NCI-H748 (cell line): Measurements from ENCODE around the gene DBN1.

Experiments
- DNase-seq: peaks from one replicate; lab custom pipeline; 2025; ENCODE audit not compliant: unreplicated experiment; lab: John Stamatoyannopoulos, UW

DBN1 gene

DNA sequence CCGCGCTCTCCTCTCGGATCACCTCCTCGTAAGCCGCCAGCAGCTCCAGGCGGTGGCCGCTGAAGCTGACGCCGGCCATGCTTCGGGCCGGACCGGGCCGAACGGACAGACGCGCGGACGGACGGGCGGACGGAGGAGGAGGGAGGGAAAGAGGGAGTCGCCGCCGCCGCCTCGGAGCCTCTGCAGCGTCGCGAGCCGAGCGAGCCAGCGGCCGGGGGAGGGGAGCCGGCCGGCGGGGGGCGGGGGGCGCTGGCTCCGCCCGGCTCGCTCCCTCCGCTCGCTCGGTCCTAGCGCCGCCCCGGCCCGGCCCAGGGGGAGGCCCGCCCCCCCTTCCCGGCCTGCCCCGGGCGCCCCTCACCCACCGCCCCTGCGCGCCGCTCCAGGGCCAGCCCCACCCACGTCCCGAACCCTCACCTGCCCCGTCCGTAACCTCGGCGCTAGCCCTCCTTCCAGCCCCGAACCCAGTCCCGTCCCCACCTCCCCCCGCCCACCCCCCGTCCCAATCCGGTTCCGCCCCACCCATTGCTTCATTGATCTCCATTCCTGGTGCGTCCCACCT, at the start of gene DBN1:
Gene DBN1 (minus strand): TSS at position 192 of the 559 bp plus-strand sequence. CDS start 113 bp downstream, at position 79.
- peak; percentile 70 for DNase-seq

DNA sequence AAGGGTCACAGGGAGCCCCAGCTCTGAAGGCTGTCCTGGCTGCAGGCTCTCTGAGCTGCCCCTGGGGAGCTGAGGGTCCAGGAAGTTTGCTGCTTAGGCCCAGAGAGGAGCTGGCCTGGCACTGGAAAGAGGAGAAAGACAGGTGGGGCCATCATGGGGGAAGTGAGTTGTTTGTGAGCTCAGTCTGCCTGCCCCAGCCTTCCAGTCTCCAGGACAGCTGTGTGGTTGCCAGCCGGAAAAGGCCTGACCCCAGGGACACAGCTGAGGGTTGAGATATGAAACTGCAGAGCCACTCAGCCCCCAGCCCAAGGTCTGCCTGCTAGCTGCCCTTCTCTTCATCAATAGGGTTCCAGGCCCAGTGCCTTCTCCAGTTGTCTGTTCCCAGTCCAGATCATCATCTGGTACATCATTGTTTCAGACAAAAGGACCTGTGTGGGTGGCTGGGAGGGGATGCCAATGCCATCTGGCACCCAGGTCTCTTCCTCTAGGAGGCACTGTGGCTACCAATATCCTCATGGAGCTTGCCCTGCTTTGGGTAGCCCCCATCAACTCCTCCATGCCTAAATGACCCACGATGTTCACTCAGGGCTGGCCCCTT, 47.6 kb upstream of the DBN1 start:
- DNase-seq, result no peak

DNA sequence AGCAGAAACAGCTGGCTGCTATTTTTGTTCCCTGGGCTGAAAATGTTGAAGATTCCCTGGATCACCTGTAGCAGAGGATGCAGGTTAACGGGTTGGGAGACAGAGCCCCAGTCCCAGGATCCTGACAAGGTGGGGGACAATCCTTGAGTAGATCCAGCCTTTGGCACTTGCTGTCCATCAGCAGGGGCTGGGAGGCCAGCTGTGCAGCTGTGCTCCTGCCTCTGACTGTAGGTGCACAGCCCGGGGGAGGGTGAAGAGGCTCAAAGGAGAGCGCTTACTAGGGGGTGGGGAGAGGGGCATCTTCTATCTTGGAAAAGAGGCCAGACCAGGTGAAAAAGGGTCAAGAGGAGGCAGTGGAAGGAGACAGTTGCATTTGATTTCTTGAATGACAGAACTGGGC, 46.8 kb upstream of the DBN1 start:
- no peak for DNase-seq

DNA sequence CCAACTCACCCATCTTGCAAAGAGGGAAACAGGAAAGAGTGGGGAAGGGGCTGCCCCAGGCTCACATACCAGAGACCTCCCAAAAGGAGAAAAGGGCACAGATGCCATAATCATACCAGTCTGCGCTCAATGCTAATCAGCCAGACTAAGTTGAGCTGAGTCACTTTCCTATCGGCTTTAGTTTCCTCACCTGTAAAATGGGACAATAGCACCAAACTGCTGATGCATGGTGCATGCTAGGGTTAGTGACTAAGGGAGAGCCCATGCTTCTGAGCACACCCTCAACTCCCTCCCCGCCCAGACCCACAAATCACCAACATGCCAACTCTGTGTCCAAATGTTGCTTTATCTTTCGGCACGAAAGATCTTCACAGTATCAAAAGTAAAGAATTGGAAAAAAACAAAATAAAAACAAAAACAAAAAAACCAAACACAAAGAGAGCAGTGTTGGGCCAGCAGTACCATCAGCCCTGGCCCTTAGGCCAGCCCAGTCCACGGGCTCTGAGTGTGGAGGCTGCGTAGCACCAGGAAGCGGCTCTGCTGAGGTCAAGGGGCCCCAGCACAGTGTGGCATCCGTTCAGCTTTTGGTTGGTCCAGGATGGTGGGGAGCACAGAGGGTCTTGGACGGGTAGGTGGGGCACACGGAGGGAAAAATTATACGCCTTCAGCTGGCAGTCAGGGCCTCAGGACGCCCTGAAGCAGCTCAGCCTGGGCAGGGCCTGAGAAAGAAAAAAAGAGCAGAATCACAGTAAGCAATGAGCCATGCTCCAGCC, 46.2 kb upstream of the DBN1 start:
- DNase-seq, result no peak

DNA sequence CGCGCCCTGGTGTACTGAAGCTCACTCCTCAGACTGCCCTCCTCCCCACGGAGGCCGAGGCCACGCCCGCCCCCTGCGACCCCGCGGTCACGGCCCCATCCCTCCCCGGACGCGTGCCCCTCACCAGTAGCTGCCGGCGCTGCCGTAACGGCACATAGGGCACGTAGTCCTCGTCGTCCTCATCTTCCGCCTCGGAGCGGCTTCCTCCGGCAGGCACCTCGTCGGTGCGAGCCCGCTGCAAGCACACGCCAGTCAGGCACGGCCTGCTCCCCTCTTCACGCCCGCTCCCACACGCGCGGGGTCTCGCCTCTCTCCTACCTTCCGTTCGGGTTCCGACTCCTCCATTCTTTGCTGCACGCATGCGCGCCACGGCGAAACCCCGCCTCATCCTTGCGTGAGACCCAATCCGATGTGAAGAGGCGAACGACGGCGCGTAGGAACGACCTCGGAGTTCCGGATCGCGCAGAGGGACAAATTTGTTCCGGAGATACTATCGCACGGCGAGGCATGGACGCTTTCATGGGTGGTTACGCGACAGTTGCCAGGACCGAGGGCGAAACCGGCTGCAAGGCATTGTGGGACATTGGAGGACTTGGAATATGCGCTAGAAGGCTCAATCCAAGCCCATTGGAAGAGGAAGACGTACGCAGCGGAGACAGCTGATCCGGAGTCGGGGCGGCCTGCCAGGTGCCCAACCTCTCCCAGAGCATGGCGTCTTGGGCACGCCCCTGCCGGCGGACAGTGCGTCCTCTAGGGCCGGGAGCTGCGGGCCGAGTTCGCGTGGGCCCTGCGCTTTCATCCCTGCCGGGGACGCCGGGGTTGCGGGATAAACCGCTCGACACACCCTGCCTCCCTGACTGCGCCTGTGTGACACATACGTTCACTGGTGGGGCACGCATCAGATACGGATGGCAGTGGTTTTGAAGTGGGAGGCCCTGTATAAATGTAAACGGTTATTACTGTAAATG, 43.5 kb upstream of the DBN1 start, which contains the start of gene DDX41:
Gene DDX41 (minus strand): TSS at position 361 of the 968 bp plus-strand sequence. CDS start 16 bp downstream, at position 345.
- DNase-seq, result peak; percentile 99

DNA sequence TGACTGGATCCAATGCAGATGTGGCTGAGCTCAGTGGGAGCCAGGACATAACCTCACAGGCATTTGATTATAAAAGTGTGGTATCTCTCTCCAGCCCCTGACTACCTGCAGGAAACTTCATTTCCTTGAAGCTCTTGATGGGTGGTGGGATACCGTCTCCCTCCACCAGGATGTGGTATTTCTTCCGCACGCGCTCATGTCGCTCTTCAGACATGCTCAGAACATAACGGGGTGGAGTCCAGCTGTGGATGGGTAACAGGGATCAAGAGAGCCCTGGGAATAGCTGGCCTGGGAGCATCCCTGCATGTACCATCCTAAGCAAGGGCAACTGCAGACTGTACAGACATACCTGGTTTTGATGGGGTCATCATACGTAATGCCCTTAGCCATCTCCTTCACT, 42.1 kb upstream of the DBN1 start:
- no peak for DNase-seq

DNA sequence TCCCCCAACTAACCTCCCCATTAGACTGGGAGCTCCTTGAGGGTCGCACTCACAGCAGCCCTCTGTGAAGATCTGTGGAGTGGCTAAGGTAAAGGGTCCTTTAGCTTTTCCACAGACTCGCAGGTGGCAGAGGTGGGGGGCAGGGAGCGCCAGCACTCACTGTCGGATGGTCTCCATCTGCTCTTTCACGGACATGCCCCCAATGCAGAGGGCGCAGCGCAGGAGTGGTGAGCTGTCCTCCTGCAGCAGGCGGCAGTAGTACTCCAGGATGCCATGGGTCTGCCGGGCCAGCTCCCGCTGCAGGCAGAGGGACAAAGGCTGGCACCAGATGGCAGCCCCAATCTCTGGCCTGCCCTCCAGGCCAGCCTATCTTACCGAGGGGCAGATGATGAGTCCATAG, 41.1 kb upstream of the DBN1 start:
- no peak for DNase-seq

DNA sequence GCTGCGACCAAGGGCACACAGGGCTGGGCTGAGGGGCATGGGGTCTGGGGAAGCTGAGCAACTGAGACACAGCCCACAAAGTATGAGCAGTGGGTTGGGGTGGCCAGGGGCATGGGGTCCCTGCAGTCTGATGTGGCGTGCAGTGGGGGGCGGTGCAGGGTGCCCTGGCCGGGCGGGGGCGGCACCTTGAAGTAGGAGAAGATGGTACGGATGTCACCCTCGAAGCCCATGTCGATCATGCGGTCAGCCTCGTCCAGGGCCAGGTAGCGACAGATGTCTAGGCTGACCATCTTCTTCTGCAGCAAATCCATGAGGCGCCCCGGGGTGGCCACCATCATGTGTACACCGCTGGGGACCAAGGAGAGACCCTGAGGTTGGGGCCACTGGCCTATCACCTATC, 40.1 kb upstream of the DBN1 start:
- DNase-seq, result no peak

DNA sequence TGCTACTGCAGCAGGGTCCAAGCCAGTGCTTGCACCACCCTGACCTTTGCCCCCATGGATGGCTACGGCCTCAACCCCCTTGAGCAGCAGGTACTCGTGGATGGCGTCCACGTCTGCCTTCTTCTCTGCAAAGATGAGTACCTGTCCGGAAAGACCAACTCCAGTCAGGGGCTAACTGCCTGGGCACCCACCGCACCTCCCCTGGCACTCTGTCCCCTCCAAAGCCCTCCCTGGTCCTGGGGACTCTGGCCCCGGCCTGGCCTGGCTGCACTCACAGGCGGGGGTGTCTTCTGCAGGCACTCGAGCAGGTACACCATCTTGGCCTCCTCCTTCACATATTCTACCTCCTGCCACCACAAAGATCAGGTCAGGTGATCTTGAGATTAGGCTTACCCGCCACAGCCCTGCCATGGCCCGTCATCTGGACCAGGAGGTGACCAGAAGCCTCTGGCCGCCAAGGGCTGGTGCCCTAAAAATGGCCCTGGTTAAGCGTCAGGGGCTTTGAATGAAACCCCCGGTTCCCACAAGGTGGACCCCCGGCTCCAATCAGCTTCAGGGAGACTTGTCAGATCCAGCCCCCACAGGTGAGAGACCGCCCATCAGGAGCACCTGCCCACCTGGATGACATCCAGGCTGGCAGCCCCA, 39.4 kb upstream of the DBN1 start:
- no peak for DNase-seq

DNA sequence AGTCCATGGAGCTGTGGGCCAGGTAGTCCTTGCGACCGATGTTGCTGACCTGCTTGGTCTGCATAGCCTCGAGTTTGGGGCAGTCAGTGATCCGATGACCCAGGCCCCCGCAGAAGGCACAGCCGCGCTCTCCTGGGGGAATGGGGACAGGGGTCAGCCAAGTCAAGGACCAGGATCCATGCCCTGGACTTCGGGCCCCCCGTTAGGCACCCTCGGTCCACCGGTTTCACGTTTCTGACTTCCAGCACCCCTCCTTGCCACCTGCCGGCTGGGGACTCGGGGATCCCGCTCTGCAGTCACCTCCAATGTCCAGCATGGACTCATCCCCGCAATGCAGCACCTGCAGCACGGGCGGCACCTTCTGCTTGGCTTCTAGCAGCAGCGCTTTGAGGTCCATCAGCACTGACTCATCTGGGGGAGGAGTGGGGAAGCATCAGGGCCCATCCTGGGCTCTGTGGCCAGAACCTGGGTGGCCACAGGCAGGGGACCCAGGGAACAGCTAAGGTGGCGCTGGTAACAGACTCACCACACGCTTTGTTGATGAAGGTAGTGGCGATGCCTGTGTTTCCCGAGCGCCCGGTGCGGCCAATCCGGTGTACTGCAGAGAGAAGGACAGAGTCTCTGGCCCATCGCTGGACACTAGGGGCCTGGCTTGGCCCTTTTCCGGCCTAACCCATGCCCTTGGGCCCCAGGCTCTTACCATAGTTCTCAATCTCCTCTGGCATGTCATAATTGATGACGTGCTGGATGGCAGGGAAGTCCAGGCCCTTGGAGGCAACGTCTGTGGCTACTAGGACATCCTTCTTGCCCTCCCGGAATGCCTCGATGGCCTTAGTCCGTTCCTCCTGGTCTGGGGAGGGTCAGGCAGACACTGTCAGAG, 38.6 kb upstream of the DBN1 start:
- no peak for DNase-seq

DNA sequence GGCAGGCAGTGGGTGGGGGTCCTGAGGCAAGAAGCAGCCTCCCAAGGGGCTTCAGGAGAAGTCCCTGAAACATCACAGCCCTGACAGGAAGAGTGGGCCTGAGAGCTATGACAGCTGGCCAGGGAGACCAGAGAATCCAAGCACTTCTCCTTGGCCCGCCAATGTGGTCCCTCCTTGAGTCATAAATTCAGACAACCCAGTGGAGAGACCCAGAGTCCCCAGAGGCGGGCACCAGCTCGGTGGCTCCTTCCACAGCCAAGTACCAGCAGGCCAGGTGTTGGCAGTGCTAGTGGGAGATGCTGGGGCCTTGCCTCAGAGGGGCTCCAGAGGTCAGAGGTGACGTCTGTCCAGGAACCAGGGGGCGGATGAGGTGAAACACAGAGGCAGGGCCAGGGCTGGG, 37.7 kb upstream of the DBN1 start:
- no peak for DNase-seq

DNA sequence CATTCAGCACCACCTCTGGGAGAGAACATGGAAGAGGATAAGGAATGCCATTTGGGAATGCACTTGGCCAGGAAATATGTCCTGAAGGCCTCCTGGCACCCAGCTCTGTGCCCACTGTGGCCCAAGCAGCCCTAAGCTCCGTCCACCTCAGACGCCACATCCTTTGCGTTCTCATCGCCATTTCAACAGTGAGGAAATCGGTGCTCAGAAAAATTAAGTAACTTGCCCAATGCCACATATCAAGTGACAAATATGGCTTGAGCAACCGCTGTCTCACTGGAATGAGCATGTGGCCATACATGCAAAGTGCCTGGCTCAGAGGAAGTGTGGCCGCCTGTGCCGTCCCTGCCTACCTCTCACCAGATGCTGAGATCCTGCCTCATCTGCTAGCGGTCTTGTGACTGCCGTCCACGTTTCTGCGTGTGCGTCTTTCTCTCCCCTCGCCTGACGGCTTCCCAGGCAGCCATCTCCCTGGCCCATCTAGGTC, 37.2 kb upstream of the DBN1 start:
- no peak for DNase-seq

DNA sequence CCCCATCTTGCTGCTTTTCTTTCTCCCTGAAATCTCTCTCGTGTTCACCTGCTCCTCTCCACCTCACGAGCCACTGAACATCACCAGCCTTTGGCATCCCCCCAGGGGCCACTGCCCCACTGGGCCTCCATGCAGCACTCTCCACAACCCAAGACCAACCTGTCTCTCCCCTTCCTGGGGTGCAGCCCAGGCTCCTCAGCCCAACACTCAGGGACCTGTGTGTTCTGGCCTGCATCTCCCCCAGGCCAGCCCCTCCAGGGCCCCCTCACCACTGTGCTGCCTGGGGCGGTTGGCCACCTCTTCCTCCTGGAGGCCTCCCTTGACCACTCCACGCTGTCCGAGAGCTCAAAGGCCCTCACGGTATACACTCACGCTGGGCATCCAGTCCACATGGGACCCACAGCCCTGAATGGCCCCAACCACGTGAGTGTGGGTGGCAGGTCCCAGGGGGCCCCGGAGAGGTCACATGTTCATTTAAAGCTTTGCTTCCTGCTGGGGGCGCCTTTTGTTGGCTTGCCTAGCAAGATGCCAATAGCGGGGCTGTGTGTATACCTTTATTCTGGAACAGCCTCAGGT, 36.6 kb upstream of the DBN1 start:
- DNase-seq, result no peak

DNA sequence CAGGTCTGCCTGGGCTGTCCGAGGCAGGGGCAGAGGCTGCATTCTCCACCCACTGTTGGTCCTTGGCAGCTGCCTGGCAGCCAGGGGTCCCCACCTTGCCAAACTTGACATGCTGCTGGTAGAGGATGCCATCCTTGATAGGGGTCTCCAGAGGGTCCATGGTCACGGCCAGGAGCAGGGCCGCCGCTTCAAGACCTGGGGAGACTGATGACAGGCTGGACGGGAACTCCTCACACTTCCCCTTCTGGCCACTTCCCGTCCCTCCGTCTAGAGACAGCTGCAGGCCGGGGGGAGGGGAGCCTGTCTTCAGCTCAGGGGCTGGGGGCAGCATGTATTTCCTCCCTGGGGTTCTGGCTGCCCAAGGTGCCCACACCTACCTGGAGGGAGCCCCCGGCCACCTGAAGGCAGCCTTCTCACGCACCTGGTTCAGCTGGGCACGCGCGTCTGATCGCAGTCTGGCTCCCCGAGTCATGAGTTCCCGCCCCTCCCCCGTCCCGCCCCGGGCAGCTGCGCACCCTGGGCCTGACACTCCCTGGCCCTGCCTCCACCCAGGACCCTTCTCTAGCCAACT, 36.0 kb upstream of the DBN1 start, which contains the start of gene DOK3:
Gene DOK3 (minus strand): TSS at position 446 of the 571 bp plus-strand sequence. CDS start 286 bp downstream, at position 160.
- DNase-seq, result no peak

DNA sequence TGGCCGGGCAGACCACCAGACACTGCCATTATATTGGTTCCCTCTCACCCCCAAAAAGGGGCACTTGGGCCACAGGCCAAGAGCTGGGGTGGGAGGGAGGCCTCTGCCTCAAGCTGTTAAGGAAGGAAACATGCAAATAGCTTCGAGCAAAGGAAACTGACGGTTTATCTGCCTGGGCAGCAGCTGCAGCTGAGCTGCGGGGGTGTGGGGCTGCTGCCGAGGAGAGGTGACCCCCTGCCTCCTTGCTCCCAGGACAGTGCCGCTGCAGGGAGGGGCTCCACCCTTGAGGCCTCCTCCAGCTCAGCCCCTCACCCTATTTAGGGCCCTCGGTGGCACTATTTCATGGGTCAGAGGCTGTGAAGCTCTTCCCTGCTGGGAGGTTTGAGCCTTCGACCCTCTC, 35.4 kb upstream of the DBN1 start:
- DNase-seq, result no peak

DNA sequence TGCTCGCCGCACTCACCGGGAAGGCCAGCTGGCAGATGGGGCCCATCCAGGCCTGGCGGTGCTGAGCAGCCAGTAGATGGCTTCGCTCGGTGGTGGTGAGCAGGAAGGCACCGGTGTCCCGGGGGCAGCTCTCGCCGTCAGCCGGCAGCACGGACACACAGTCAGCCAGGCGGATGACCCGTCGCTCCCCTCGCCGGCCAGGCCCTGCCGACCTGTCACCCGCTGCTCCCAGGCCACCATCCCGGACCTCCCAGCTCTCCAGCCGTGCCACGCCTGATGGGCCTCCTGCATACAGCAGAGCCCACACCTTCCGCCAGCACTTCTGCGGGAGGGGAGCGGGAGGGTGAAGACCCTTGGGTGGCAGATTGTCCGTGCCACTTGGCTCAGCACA, 34.8 kb upstream of the DBN1 start:
- no peak for DNase-seq

DNA sequence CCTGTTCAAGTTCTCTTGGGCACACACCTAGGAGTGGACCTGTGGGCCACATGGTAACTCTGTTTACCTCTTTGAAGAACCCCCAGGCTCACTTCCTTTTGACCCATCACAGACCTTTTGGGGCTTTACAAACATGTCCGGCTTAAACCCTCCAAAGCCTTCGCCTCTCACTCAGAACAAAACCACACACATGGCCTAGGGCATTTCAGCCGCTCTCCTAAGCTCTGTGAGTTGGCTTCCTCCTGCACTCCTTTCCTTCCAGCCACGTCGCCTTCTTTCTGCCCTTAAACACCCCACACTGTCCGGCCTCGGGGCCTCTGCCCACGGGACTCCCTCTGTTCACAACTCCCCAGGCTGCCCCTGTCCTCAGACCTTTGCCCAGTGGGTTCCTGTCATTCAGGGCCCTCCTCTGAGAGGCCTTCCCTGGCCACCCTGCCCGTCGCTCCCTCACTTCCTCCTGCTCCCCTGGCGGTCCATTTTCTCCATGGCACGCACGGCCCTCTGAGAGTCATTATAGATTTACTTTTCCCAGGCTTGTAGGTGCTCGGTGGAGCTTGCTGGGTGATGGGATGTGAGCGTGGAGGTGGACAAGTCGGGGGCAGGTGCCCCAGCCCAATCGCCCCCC, 34.3 kb upstream of the DBN1 start:
- no peak for DNase-seq

DNA sequence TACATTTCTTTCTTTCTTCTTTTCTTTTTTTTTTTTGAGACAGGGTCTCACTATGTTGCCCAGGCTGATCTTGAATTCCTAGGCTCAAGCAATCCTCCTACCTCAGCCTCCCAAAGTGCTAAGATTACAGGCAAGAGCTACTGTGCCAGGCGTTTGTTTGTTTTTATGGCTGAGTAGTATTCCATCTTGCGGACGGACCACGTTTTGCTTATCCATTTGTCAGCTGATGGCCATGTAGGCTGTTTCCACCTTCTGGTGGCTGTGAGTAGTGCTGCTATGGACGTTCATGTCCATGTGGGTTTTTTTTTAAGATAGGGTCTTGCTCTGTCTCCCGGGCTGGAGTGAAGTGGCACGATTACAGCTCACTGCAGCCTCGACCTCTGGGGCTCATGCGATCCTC, 33.7 kb upstream of the DBN1 start:
- peak; percentile 8 for DNase-seq
